MCF 10A (cell line): Measurements from ENCODE around the gene PRTG. TPM values are rescaled to one million over a fixed set of nuclear protein-coding genes. Genes with fewer than 3 reads are reported as not detected.
"Not testable (repeated sequence)": the region's sequence is repeated elsewhere in the genome, so short reads cannot be mapped to it uniquely, and the experiment has no call there.

Source experiments
- BruUV-seq: library from RNA; stranded (reverse); fragments of 400-500 nt; replicated peaks from 2 replicates; lab custom pipeline; 2021; lab: Mats Ljungman, UMichigan
- CTCF ChIA-PET: fragments of 300-600 bp; sonication (Branson Sonifier 250); formaldehyde crosslinking; extraction: SDS; loops from one replicate; lab custom pipeline; 2021; ENCODE audit warnings: antibody characterized with exemption, inconsistent platforms; lab: Yijun Ruan, JAX
- POLR2A ChIA-PET: fragments of 300-600, 350-650 bp; sonication (Branson Sonifier 250); formaldehyde crosslinking; extraction: SDS; loops from one replicate; lab custom pipeline; 2020; ENCODE audit warnings: antibody characterized with exemption, inconsistent platforms; lab: Yijun Ruan, JAX
- DNase-seq: peaks from one replicate; pipeline ENCODE4 v3.0.0-alpha.2; 2018; ENCODE audit not compliant: unreplicated experiment
- H3K27ac Mint-ChIP-seq: one replicate; pipeline ENCODE4 v1.8.0; 2022; ENCODE audit warnings: mild to moderate bottlenecking, low read depth, mixed read lengths; ENCODE audit not compliant: unreplicated experiment
- H3K27me3 Mint-ChIP-seq: one replicate; pipeline ENCODE4 v1.8.0; 2022; ENCODE audit warnings: mixed read lengths; ENCODE audit not compliant: insufficient read depth, unreplicated experiment
- H3K36me3 Mint-ChIP-seq: one replicate; pipeline ENCODE4 v1.8.0; 2022; ENCODE audit warnings: mild to moderate bottlenecking, moderate library complexity, mixed read lengths; ENCODE audit not compliant: insufficient read depth, unreplicated experiment
- H3K4me1 Mint-ChIP-seq: one replicate; pipeline ENCODE4 v1.8.0; 2022; ENCODE audit warnings: mixed read lengths; ENCODE audit not compliant: insufficient read depth, unreplicated experiment
- H3K4me3 Mint-ChIP-seq: one replicate; pipeline ENCODE4 v1.8.0; 2022; ENCODE audit warnings: mild to moderate bottlenecking, moderate library complexity, mixed read lengths; ENCODE audit not compliant: unreplicated experiment
- H3K9me3 Mint-ChIP-seq: one replicate; pipeline ENCODE4 v1.8.0; 2022; ENCODE audit warnings: mixed read lengths; ENCODE audit not compliant: unreplicated experiment
- intact Hi-C: fragments of 100-400 bp; cut with micrococcal nuclease; formaldehyde crosslinking; loops from 2 replicates; pipeline ENCODE4 v1.14.1; 2022
- total RNA-seq: library from RNA; stranded (reverse); gene quantifications from 2 replicates; pipeline ENCODE4 v1.2.3, GENCODE V29; 2022
- TF ChIP-seq, protein P1 (sequence below): fragments of 200-600 bp; IDR thresholded peaks from one replicate; pipeline ENCODE4 v1.8.0; 2022; ENCODE audit warnings: antibody characterized with exemption, mild to moderate bottlenecking; ENCODE audit not compliant: unreplicated experiment

The PRTG gene
- total RNA-seq, 1 experiment from 2014 or later: 3.5 TPM

DNA sequence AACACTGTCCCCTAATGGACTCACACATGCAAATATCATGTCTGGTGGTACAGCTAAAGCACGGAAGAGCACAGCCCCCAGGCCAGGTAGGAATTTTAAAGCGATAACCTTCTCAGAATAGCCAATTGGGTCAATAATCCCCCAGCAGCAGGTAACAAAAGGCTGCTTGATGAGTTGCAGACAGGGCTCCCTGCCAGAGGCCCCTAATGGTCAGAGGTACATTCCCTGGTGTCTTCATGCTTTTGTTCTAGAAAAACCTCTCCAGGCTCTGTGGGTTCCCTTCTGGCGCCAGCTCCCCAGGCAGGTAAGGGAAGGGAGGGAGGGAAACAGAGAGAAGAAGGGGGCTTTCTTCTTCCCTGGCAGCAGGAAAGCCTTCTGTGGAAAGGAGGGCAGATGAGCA, 43.4 kb upstream of the PRTG start:
- Mint-ChIP-seq H3K4me3 (no peak overlapping the region), H3K4me1 (peaks cover 8% of the 10 kb centered on the region), H3K27ac (no peak overlapping the region), H3K27me3 (no peaks in the 10 kb centered on the region), H3K36me3 (no peaks in the 10 kb centered on the region), H3K9me3 (no peaks in the 10 kb centered on the region)
- BruUV-seq: no TSS peak
- intact Hi-C loops: no loop called here
- TF ChIP-seq, protein P1, sequence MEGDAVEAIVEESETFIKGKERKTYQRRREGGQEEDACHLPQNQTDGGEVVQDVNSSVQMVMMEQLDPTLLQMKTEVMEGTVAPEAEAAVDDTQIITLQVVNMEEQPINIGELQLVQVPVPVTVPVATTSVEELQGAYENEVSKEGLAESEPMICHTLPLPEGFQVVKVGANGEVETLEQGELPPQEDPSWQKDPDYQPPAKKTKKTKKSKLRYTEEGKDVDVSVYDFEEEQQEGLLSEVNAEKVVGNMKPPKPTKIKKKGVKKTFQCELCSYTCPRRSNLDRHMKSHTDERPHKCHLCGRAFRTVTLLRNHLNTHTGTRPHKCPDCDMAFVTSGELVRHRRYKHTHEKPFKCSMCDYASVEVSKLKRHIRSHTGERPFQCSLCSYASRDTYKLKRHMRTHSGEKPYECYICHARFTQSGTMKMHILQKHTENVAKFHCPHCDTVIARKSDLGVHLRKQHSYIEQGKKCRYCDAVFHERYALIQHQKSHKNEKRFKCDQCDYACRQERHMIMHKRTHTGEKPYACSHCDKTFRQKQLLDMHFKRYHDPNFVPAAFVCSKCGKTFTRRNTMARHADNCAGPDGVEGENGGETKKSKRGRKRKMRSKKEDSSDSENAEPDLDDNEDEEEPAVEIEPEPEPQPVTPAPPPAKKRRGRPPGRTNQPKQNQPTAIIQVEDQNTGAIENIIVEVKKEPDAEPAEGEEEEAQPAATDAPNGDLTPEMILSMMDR: no peak
- POLR2A ChIA-PET: interaction anchor here (1.1 kb wide), 1 partner anchor 11 kb away, joined by 5 read pairs; no protein-coding TSS in a partner anchor
- CTCF ChIA-PET: interaction anchor here (0.6 to 4.3 kb wide), 3 partner anchors 11 to 125 kb away, joined by 3 to 20 read pairs (median 3); no protein-coding TSS in a partner anchor
- DNase-seq: no peak

DNA sequence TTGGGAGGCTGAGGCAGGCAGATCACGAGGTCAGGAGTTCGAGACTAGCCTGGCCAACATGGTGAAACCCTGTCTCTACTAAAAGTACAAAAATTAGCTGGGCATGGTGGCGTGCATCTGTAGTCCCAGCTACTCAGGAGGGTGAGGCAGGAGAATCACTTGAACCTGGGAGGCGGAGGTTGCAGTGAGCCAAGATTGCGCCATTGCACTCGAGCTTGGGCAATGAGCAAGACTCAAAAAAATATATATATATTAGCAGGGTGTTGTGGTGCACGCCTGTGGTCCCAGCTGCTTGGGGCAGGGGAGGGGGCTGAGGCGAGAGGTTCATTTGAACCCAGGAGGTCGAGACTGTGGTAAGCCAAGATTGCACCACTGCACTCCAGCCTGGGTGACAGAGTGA, 42.6 kb upstream of the PRTG start:
- H3K4me1 Mint-ChIP-seq, BruUV-seq, H3K36me3 Mint-ChIP-seq, H3K9me3 Mint-ChIP-seq, H3K27me3 Mint-ChIP-seq, DNase-seq, H3K4me3 Mint-ChIP-seq, H3K27ac Mint-ChIP-seq, intact Hi-C loops: not testable (repeated sequence)
- CTCF ChIA-PET: interaction anchor here (4.3 kb wide), 1 partner anchor 10 kb away, joined by 20 read pairs; no protein-coding TSS in a partner anchor
- POLR2A ChIA-PET: interaction anchor here (0.6 to 1.1 kb wide), 2 partner anchors 10 to 11 kb away, joined by 3 to 5 read pairs; no protein-coding TSS in a partner anchor

DNA sequence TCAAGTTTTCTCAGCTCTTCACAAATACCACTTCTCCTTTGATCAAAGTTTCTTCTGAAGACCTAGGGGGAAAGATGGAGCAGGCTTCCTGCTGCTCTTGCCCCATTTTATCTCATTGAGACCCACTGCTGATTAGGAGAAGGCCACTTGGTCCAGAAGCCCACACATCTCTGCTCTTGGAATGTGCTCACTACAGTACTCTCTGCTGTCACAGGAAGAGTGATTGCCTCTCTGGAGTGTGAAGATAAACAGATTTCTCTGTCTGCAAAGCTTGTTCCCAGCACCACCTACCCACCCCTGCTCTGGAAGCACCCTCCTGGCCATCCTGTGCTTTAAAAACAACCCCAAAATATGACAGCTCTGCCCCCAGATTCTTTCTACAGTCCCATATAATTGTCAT, 41.3 kb upstream of the PRTG start:
- peaks cover 11% of the 10 kb centered on the region for H3K27me3 Mint-ChIP-seq
- TF ChIP-seq, protein P1: no peak
- no peak overlapping the region for H3K4me3 Mint-ChIP-seq
- intact Hi-C loops: no loop called here
- ChIA-PET POLR2A (no interaction called here), CTCF (interaction anchor here (0.5 to 1.2 kb wide), 2 partner anchors 10 to 26 kb away, joined by 7 to 8 read pairs; no protein-coding TSS in a partner anchor)
- no peak overlapping the region for H3K27ac Mint-ChIP-seq
- H3K4me1 Mint-ChIP-seq: no peaks in the 10 kb centered on the region
- no peak for DNase-seq
- peaks cover 10% of the 10 kb centered on the region for H3K9me3 Mint-ChIP-seq
- H3K36me3 Mint-ChIP-seq: no peaks in the 10 kb centered on the region
- no TSS peak for BruUV-seq

DNA sequence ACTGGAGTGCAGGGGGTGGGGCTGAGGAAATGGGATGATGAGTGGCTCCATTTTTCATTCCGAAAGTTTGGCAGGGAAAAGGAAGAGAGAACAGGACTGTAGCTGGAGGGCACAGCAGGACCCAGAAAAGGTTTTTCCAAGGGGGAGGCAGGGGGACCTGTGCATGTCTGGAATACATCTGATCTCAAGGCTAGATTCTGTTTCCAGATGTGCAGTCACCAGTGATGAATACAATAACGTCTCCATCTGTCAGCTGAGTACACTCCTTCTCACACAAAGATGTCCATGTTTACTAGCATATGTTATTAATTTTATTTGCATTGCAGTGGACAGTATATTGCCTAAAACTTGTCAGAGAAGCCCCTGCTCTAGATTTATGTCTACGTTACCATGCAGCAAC, 39.9 kb upstream of the PRTG start:
- H3K4me1 Mint-ChIP-seq: no peaks in the 10 kb centered on the region
- no peak overlapping the region for H3K27ac Mint-ChIP-seq

More for the DNA sequence above, 39.9 kb upstream of the PRTG start:
- Mint-ChIP-seq H3K9me3 (peaks cover 10% of the 10 kb centered on the region), H3K36me3 (no peaks in the 10 kb centered on the region), H3K27me3 (peaks cover 11% of the 10 kb centered on the region), H3K4me3 (no peak overlapping the region)
- CTCF ChIA-PET: interaction anchor here (0.8 to 1.3 kb wide), 2 partner anchors 14 to 134 kb away, joined by 4 read pairs; no protein-coding TSS in a partner anchor
- TF ChIP-seq, protein P1: no peak
- POLR2A ChIA-PET: no interaction called here
- intact Hi-C loops: no loop called here
- DNase-seq: no peak
- BruUV-seq: no TSS peak
